MM.1S (cell line): ENCODE results near the gene SLIT2.

Experiments
- EZH2 ChIP-seq: fragments of 300-600 bp; sonication (generic); optimal IDR thresholded peaks from 2 replicates; pipeline ENCODE3; 2017; ENCODE audit warnings: low read depth, mild to moderate bottlenecking, antibody characterized with exemption, low read length, mixed read lengths
- EZH2phosphoT487 ChIP-seq: fragments of 300-600 bp; sonication (generic); IDR thresholded peaks from 2 replicates; pipeline ENCODE4 v1.6.1; 2018; ENCODE audit warnings: antibody characterized with exemption, low read length
- TF ChIP-seq, protein P1 (sequence below): fragments of 300-600 bp; sonication (generic); IDR thresholded peaks from 2 replicates; pipeline ENCODE4 v1.5.1; 2016; ENCODE audit warnings: antibody characterized with exemption, low read length, mixed read lengths

DNA sequence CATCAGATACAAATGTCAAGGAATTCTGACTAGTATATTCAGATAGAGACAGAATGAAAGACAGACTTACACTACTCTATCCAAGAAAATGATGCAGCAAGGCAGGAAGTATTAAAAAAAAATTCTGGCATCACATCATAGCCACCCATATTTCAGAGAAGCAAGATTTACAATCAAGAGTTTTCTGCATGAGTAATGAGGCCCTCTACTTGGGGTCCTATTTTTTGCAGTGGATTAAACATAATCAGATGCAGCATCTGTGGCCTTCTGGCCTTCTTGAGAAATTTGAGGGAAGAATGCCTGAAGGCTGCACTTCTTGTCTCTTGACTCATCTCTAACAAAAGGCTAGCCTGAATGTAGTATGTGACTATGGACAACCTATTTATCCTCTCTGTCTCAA is 48.2 kb upstream of the SLIT2 start:
- TF ChIP-seq, protein P1, sequence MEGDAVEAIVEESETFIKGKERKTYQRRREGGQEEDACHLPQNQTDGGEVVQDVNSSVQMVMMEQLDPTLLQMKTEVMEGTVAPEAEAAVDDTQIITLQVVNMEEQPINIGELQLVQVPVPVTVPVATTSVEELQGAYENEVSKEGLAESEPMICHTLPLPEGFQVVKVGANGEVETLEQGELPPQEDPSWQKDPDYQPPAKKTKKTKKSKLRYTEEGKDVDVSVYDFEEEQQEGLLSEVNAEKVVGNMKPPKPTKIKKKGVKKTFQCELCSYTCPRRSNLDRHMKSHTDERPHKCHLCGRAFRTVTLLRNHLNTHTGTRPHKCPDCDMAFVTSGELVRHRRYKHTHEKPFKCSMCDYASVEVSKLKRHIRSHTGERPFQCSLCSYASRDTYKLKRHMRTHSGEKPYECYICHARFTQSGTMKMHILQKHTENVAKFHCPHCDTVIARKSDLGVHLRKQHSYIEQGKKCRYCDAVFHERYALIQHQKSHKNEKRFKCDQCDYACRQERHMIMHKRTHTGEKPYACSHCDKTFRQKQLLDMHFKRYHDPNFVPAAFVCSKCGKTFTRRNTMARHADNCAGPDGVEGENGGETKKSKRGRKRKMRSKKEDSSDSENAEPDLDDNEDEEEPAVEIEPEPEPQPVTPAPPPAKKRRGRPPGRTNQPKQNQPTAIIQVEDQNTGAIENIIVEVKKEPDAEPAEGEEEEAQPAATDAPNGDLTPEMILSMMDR: no peak
- no peak for TF ChIP-seq EZH2
- TF ChIP-seq EZH2phosphoT487: no peak
